Stimulated activated CD4-positive, alpha-beta T cell treated with anti-CD3 and anti-CD28 coated beads, Interleukin-1b, Interleukin-23, amount 100 ng/mL, for 24 hours (primary cell): ENCODE measurements around the gene SHISA6.

Experiments
- DNase-seq, 4 experiments: peaks; one replicate each; pipeline ENCODE4 v3.0.0-alpha.2; 2020; ENCODE audit warnings: low read depth in 4 of 4, low spot score in 1 of 4

The SHISA6 gene

DNA sequence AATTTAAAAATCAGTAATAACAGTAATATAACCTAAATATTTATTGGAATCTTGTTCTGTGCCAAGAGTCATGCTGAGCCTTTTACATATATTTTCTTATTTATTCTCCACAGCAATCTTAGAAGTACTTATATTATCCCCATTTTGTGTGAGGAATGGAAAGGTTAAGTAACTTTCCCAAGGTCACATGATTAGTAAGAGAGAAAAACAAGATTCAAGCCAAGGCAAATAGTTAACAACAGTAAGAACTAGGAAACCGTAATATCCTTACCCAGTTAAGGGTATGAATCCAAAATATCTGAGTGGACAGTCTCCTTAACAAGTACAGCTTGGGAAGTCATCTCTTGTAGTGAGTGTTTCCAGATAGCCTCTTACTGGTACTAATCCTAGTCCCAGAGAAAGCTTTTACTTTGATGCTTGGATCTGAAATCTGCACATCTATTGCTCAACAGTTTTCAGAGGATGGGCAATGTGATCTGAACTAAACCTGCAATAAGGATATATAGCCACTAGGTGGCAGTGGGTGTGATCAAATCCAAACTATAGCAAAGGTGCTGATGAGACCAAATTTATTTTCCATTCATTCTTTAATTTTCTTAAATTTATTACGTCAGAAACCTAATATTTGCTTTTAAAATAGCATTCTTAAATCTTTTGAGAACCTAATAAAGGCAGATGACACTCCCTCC lies 23.3 kb downstream of the SHISA6 start:
- DNase-seq: no peak

DNA sequence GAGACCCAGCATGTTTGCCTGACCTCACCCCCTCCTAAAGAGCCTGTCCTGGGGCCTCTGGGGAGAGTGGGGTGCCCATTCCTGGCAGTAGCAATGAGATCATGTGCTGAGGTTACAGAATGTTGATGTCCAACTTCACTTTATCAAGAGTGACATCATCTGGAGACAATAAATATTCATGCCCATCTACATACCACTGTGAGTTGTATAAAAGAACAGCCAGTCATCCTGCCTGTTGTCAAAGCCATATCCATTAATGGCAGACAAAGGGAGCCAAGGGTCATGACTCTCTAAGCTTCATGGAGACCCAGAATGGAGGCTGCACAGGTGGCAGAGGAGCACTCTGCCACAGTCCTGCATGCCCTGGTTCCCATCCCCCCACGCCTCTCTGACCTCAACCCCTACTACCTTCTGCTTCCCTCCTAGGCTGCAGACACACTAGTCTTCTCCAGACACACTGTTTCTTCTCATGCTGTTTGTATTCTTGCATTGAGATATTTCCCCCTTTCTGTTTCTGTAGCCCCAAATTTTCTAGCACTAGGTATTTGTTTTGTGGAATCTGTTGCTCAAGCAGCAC lies 27.1 kb downstream of the SHISA6 start:
- no peak for DNase-seq

GRCh38 chr17:11269210-11269609 lies 28.2 kb downstream of the SHISA6 start:
- no peak for DNase-seq

DNA sequence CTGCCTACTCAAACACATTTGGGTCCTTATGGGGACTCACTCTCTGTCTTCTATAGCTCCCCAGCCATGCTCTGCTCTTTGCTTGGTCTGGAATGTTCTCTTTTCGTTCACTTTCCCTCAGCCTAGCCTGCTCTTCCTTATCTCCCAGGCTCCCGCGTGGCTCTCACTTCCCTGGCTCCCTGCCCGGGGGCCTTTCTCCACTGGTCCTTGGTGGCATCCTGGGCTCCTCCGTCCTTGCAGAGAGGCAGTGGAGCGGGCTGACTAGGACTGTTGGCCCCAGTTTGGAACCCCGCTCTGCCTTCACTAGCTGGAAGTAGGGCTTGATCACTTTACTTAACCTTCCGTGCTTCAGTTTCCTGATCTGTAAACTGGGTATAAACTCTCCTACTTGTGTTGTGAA lies 31.2 kb downstream of the SHISA6 start:
- no peak for DNase-seq

DNA sequence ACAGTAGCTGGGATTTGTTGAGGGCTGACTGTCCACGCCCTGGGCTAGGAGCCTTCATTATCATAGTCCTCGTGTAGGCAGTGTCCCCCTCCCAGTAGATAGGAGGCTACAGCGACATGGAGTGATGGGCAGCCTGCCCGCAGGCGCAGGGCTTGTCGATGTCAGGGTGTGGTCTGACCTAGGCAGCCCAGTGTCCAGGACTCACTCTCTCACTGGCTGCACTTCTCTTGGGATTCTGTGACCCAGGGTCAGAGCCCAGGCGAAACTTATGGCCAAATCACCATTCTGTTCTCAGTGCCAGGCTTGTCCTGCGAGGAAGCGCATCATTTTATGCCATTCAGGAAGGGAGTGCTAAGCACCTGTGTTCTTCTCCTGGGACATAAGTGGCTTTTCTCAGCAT lies 32.6 kb downstream of the SHISA6 start:
- no peak for DNase-seq

GRCh38 chr17:11274106-11274505 lies 33.1 kb downstream of the SHISA6 start:
- DNase-seq: no peak

GRCh38 chr17:11276486-11276885 lies 35.5 kb downstream of the SHISA6 start:
- no peak for DNase-seq

- no peak for DNase-seq
These were observed 37.4 kb downstream of the SHISA6 start for GRCh38 chr17:11278186-11278991.

- no peak for DNase-seq
These were observed 37.9 kb downstream of the SHISA6 start for GRCh38 chr17:11278992-11279270.

DNA sequence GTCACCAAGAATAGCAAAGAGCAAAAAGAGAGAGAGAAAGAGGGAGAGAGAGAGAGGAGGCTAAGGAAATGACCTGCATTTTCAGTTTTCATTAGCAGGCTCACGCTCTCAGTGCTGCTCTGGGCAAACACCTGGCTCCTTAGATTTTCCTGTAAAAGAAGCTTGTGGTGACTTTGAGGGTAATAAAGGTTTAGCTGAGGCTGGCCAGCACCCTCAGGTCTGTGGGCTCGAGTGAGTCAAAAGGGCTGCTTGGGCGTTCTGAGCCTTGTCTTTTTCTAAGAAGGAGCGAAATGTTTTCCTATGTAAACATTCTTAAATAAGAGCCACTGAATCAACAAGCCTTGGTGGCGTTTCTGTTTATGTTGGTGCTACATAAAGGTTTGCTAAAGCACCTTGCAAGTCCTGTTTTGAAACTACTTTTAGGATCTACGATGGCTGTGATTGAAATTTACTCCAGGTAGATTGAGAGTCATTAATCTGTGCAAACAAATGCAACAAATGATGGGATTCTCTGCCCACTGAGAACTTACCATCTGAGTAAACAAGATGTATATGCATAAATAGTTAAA lies 38.8 kb downstream of the SHISA6 start:
- DNase-seq: no peak

DNA sequence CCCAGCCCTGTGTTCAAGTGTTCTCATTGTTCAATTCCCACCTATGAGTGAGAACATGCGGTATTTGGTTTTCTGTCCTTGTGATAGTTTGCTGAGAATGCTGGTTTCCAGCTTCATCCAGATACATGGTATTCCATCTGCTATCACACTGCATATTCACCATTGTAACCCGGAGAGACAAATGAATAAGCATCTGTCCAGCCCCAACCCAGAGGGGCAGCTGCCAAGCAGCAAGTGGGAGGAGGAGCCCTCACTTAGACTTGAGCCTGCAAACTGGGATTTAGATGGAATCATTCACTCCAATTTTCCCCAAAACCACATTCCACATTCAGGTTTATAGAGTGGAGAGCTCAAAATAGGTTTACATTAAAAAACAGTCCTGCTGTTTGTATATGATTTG lies 41.6 kb downstream of the SHISA6 start:
- no peak for DNase-seq

DNA sequence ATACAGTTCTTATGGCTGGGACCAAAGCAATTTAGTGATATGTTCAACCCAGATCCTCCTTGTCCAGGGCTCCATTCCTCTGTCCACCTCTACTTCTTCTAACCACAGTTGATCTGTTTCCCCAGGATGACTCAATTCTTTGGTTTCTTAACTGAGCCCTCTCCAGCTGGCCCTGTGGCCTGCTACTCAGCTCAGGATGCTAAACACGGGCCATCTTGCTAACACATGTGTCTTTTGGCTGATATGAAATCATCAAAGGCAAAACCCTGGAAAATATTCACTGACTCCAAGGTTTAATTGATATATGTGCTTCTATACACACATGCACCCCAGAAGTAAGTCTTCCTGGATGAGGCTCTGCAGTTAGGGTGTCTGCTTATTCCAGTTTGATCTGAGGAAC lies 43.8 kb downstream of the SHISA6 start:
- no peak for DNase-seq

- DNase-seq: no peak
These were observed 44.9 kb downstream of the SHISA6 start for GRCh38 chr17:11285946-11286345.

DNA sequence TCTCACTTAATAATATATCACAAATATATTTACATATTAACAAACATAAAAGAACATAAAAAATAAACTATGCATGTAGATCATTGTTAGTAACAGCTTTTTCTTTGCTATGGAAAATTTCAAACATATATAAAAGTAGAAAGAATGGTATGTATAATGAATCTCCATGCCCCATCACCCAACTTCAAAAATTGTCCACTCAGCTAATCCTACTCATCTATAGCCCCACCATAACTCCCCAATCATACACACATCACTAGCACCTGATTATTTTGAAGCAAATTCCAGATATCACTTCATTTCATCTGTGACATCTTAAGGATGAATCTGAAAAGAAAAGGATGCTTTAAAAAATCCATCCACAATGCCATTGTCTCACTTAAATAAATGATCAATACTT lies 46.8 kb downstream of the SHISA6 start:
- DNase-seq: no peak

DNA sequence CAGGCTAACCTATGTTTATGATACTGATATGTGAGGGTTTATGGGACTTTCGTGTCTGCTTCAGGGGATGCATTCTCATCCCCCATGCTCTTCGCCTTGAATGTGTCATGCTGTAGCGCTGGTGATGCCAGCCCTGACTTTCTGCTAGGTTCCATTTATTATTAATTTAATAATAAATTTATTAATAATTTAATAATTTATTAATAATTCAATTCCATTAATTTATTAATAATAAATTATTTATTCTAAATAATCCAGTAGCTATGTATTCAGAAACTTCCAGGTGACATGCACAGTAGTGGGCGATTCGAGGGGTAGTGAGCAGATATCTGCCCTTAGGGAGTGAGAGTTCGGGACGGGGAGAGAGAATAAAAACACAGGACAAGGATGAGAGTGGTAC lies 49.8 kb downstream of the SHISA6 start:
- no peak for DNase-seq

GRCh38 chr17:11292491-11292890 lies 51.5 kb downstream of the SHISA6 start:
- no peak for DNase-seq

DNA sequence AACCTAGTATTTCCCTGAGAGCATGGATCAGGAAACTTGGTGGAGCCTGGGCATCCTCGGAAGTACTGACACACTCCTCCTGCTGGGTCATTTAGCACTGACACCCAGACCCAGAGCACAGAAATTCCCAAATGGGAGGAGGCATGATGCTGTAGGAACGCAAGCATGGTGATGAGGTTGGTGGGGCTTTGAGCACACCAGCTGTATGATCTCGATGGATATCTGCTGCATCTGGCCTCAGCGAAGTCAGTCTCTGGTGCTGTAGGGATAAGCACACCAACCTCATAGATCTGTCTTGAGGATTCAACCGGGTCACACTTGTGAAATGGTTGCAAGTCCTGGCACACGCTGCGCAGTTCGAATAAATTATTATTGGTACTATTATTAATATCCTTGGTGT lies 52.5 kb downstream of the SHISA6 start:
- no peak for DNase-seq

DNA sequence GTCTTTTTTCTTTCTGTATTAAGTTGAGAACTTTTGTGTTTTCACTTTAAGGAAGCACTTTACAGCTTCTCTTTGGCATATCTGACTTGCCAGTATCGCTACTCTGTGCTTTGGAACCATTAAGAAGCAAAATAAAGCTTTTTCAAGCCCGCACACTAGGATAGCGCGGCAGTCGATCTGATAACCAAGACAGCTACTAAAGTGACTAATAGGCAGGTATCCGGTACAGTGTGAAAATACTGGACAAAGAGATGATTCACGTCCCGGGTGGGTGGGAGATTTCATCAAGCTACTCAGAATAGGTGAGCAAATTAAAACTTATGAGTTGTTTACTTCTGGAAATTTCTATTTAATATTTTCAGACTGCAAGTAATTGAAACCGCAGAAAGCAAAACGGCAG lies 53.8 kb downstream of the SHISA6 start:
- DNase-seq: no peak

DNA sequence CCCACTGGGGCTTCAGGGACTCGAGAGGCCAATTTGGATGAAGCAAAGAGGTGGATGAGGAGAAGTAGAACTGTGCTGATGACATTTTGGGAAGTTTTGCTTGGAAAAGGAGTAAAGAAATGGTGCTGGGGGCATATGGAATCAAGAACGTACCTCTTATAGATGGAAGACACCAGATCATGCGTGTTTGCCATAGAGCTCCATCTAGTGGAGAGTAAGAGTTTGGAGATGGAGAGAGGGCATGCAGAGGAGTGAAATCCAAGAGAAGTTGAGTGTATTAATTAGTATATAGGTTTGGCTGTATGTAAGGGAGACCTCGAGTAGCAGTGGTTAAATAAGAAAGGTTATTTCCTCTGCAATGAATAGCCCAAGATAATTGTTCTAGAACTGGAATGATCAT lies 56.0 kb downstream of the SHISA6 start:
- DNase-seq: no peak

- no peak for DNase-seq
These were observed 57.4 kb downstream of the SHISA6 start for GRCh38 chr17:11298401-11298800.

- no peak for DNase-seq
These were observed 59.2 kb downstream of the SHISA6 start for GRCh38 chr17:11300201-11300600.

- no peak for DNase-seq
These were observed 59.7 kb downstream of the SHISA6 start for GRCh38 chr17:11300738-11301137.
